HFFc6 (cell line): Measurements from ENCODE around the gene NARF. TPM values are rescaled to one million over a fixed set of nuclear protein-coding genes. Genes with fewer than 3 reads are reported as not detected.

Experiments used
- DNase-seq: peaks from one replicate; pipeline ENCODE4 v3.0.0-alpha.2; 2018
- H3K27ac Mint-ChIP-seq: 2 replicates; pipeline ENCODE4 v1.8.0; 2020; ENCODE audit warnings: mild to moderate bottlenecking, mixed read lengths
- H3K27me3 Mint-ChIP-seq: 2 replicates; pipeline ENCODE4 v1.8.0; 2021; ENCODE audit warnings: mild to moderate bottlenecking, moderate library complexity, mixed read lengths; ENCODE audit not compliant: insufficient read depth
- H3K36me3 Mint-ChIP-seq: 2 replicates; pipeline ENCODE4 v1.8.0; 2021; ENCODE audit warnings: low read depth, mixed read lengths
- H3K4me1 Mint-ChIP-seq: 2 replicates; pipeline ENCODE4 v1.8.0; 2020; ENCODE audit warnings: low read depth, mixed read lengths
- H3K4me3 Mint-ChIP-seq: 2 replicates; pipeline ENCODE4 v1.8.0; 2020; ENCODE audit warnings: mild to moderate bottlenecking, moderate library complexity, mixed read lengths
- H3K9me3 Mint-ChIP-seq: 2 replicates; pipeline ENCODE4 v1.8.0; 2020; ENCODE audit warnings: mild to moderate bottlenecking, mixed read lengths
- total RNA-seq, 6 experiments: library from RNA; stranded (reverse); fragmentation: NEBNext Ultra II Directional; extraction: Animal tissue kit (Norgen Biotek cat#: 25700); gene quantifications; 2 replicates in 1 of 6; 3 replicates in 5 of 6; pipeline ENCODE4 v1.2.3, GENCODE V29; 2021
- TF ChIP-seq, protein P1 (sequence below): fragments of 200-600 bp; sonication (generic); IDR thresholded peaks from 2 replicates; pipeline ENCODE4 v1.5.0; 2021; ENCODE audit warnings: antibody characterized with exemption, mild to moderate bottlenecking

Gene NARF
- total RNA-seq, 6 experiments from 2014 or later: 25.2 to 38.1 (median 28.8) TPM

DNA sequence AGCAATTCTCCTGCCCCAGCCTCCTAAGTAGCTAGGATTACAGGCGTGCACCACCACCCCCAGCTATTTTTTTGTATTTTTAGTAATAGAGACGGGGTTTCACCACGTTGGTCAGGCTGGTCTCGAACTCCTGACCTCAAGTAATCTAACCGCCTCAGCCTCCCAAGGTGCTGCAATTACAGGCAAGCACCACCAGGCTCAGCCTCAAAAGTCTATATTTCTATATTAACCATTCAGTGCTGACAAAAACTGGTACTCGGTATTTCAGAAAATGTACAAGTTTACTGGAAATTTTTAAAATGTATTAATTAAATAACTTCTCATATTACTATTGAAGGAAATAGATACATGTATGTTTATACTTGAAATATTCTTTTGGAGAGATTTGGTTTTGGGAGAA is 41.8 kb upstream of the NARF start:
- Mint-ChIP-seq H3K9me3 (no peaks in the 10 kb centered on the region; the same call in 1 of the 2 replicates), H3K27ac (no peak overlapping the region), H3K4me3 (no peak overlapping the region), H3K4me1 (peaks cover 18% of the 10 kb centered on the region), H3K27me3 (peaks cover 1% of the 10 kb centered on the region; the same call in 1 of the 2 replicates), H3K36me3 (peaks cover 15% of the 10 kb centered on the region)
- TF ChIP-seq, protein P1, sequence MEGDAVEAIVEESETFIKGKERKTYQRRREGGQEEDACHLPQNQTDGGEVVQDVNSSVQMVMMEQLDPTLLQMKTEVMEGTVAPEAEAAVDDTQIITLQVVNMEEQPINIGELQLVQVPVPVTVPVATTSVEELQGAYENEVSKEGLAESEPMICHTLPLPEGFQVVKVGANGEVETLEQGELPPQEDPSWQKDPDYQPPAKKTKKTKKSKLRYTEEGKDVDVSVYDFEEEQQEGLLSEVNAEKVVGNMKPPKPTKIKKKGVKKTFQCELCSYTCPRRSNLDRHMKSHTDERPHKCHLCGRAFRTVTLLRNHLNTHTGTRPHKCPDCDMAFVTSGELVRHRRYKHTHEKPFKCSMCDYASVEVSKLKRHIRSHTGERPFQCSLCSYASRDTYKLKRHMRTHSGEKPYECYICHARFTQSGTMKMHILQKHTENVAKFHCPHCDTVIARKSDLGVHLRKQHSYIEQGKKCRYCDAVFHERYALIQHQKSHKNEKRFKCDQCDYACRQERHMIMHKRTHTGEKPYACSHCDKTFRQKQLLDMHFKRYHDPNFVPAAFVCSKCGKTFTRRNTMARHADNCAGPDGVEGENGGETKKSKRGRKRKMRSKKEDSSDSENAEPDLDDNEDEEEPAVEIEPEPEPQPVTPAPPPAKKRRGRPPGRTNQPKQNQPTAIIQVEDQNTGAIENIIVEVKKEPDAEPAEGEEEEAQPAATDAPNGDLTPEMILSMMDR: peak; percentile 54
- DNase-seq: no peak

DNA sequence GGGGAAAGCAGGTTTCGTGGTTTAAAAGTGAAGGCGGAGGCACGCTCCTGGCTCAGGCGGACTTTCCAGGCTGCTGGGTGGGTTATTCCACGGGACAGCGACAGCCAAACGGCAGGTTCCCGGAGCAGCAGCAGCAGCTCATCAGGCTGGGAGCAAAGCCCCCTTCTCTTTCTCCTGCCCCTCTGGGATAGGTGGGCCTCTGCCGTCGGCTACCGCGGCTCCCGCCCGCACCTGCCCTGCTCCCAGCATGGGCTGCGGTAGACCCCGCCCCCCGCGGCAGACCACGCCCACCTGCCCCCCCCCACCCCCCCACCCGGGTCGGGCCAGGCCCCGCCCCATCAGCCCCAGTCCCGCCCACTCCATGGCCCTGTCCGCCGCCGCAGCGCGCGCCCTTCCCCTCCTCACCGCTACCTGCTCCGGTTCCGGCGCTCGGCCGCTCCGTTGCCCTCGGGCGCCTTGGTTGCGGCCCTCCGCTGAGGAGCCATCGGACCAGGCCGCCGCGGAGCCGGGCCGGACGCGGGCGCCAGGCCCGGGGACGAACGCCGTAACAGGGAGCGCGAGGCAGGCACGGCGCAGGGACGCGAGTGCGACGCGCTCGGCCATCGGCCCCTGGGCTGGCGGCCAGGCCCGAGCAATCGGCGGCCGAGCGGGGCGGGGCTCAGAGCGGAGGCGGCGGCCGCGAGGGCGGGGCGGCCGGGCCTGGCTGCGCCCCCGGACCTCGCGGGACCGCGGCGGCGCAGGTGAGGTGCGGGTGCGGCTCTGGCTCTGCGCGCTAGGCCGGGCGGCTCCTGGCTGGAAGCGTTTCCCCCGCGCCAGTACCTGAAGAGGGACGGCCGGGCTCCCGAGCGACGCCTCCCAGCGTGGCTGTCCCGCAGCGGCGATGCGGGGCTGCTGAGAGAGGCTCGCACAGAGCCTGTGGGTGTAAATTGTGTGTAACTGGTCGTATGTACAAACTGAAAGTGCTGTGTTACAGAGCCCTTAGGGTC is 40.2 kb upstream of the NARF start, which contains the start of the genes HEXD and OGFOD3:
TSS of gene HEXD (plus strand) at position 347 of the 986 bp plus-strand sequence. CDS start 1,453 bp downstream, outside the sequence.
TSS of gene OGFOD3 (minus strand) at position 586 of the 986 bp plus-strand sequence. CDS start at position 485, 101 bp downstream.
- no peaks in the 10 kb centered on the region for H3K27me3 Mint-ChIP-seq
- peak; percentile 43 for DNase-seq
- H3K4me3 Mint-ChIP-seq: peak within 1 kb of the TSS; percentile 88
- no peak within 1 kb of the TSS; the same call in 1 of the 2 replicates for H3K27ac Mint-ChIP-seq
- peaks cover 29% of the 10 kb centered on the region for H3K36me3 Mint-ChIP-seq
- peaks cover 18% of the 10 kb centered on the region for H3K4me1 Mint-ChIP-seq
- TF ChIP-seq, protein P1: no peak
- H3K9me3 Mint-ChIP-seq: peaks cover 11% of the 10 kb centered on the region; the same call in 1 of the 2 replicates

DNA sequence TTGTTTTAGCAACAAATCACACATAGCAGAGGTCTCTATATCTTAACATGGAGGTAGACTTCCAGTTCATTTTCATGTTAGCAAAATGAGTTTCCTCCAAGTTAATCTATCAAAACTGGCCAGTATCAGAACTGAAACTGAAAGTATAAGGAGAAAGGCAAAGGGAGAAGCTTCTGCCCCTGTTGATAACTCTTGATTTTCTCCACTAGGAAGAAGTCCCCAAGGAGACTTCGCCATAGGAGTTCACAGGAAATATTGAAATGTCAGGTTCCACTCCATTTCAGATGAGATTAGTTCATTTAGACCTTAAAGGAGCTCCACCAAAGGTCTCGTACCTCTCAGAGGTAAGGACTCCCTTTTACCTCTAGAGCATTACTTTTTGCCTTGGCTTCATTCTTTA is 39.0 kb upstream of the NARF start:
- Mint-ChIP-seq H3K4me1 (peaks cover 14% of the 10 kb centered on the region), H3K27ac (no peak overlapping the region; the same call in 1 of the 2 replicates), H3K27me3 (no peaks in the 10 kb centered on the region), H3K9me3 (peaks cover 11% of the 10 kb centered on the region; the same call in 1 of the 2 replicates), H3K4me3 (peak overlapping the region; percentile 88), H3K36me3 (peaks cover 25% of the 10 kb centered on the region)
- no peak for DNase-seq
- TF ChIP-seq, protein P1: no peak

DNA sequence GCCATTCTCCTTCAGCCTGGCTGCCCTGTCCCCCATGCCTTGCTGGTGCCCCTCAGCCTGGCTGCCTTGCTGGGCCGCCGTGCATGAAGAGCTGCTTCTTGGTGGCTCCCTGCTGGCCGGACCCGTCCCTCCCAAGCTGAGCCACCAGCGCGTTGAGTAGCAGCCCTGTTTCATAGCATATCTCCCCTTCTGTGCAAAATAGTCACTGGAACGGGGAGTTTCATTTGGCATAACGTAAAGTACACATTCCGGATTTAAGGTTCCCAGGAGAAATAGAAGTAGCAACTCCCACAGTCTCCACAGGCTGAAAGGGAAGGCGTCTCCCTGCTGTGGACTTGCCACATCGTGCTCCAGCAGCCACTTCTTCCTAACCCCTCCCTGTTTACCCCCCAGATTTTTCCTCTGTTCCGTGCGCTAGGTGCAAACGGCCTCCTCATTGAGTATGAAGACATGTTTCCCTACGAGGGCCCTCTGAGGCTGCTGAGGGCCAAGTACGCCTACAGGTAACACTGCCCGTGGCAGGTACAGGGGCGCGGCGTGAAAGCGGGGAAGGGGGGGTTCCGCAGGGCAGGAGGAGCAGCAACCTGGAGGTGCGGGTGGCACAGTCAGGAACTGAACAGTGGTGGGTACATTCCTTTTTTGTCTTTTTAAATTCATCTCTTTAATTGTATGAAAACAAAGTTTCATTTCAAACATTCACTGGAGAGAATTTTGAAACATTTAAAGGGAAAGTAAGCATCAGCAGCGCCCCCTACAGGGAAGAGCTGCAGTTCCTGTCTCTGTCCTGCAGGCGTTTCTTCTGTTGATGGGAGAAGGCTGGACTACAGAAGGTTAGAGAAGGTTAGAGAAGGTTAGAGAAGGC is 34.3 kb upstream of the NARF start:
- peaks cover 25% of the 10 kb centered on the region for H3K36me3 Mint-ChIP-seq
- no peak overlapping the region for H3K27ac Mint-ChIP-seq
- peak; percentile 38 for DNase-seq
- H3K4me3 Mint-ChIP-seq: no peak overlapping the region
- H3K9me3 Mint-ChIP-seq: peaks cover 11% of the 10 kb centered on the region; the same call in 1 of the 2 replicates
- peaks cover 4% of the 10 kb centered on the region; the same call in 1 of the 2 replicates for H3K27me3 Mint-ChIP-seq
- peaks cover 8% of the 10 kb centered on the region for H3K4me1 Mint-ChIP-seq
- TF ChIP-seq, protein P1: peak; percentile 86

DNA sequence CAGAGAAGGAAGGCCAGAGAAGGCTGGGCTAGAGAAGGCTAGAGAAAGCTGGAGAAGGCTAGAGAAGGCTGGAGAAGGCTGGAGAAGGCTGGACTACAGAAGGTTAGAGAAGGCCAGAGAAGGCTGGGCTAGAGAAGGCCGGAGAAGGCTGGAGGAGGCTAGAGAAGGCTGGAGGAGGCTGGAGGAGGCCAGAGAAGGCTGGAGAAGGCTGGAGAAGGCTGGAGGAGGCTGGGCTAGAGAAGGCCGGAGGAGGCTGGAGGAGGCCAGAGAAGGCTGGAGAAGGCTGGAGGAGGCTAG is 33.7 kb upstream of the NARF start:
- H3K36me3 Mint-ChIP-seq: peaks cover 25% of the 10 kb centered on the region
- H3K4me3 Mint-ChIP-seq: no peak overlapping the region
- H3K27me3 Mint-ChIP-seq: peaks cover 7% of the 10 kb centered on the region; the same call in 1 of the 2 replicates
- H3K9me3 Mint-ChIP-seq: peaks cover 11% of the 10 kb centered on the region; the same call in 1 of the 2 replicates
- TF ChIP-seq, protein P1: 0 out of 2 replicates have a peak, but pooled peaks have one; percentile 4
- H3K4me1 Mint-ChIP-seq: peaks cover 6% of the 10 kb centered on the region
- H3K27ac Mint-ChIP-seq: no peak overlapping the region
- DNase-seq: no peak
